ENCODE results near the gene CHADL. TPM values are rescaled to one million over a fixed set of nuclear protein-coding genes. Genes with fewer than 3 reads are reported as not detected.

Gene CHADL
- polyA plus RNA-seq, 1 of the 3 experiments (the other 2 are of a cell fraction) = 0.03 TPM

DNA sequence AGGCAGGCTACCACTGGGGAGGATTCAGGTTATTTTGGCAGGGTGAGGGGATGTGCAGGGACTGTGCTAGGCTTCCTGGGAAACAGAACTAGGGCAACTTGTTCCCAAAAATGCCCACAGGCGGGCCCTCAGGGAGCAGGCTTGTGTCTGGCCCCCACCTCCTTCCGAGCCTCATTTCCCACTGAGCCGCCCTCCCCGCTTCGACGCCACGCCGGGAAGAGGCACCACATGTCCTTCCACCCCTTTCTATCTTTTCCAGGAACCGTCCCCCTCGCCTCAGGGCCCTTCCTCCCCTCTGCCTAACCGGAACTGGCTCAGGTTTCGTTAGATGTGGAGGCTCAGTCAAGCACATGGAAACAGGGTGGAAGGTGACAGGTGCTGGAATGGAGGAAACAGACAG lies 9.4 kb upstream of the CHADL start:
- Histone ChIP-seq H2AFZ (ENCODE audit: low read depth) (no peak overlapping the region), H3K4me2 (no peak overlapping the region), H3K4me3 (ENCODE audit: low read depth in 2 of 2, low read length in 1 of 2) (no peak overlapping the region), H3K36me3 (replicated peaks in 1 of 2; ENCODE audit: control insufficient read depth in 1 of 2, insufficient read depth in 2 of 2, low read length in 1 of 2) (peaks cover 0 to 36% of the 10 kb centered on the region in 2 experiments), H3K9ac (no peak overlapping the region), H3K9me3 (no peaks in the 10 kb centered on the region), H3K27me3 (ENCODE audit: insufficient read depth) (no peaks in the 10 kb centered on the region), H4K20me1 (ENCODE audit: insufficient read depth) (no peaks in the 10 kb centered on the region), H3K9me2 (no peaks in the 10 kb centered on the region), H3K4me1 (ENCODE audit: control insufficient read depth in 1 of 2, insufficient read depth in 2 of 2, low read depth in 1 of 2, low read length in 1 of 2) (no peaks in the 10 kb centered on the region), H3K79me2 (ENCODE audit: insufficient read depth) (no peaks in the 10 kb centered on the region), H3K27ac (ENCODE audit: low read depth in 2 of 2, low read length in 1 of 2) (no peak overlapping the region), H3F3A (replicated peaks; ENCODE audit: insufficient read depth) (no peaks in the 10 kb centered on the region)
- ChIA-PET POLR2A (no interaction called here), CTCF (no interaction called here)
- TF ChIP-seq RFX5 (IDR thresholded peaks at IDR 0.05; ENCODE audit: low read length) (no peak), GATA2 (CRISPR knock-in tag; IDR thresholded peaks at IDR 0.05) (no peak), IRF3 (IDR thresholded peaks at IDR 0.05; ENCODE audit: low read depth, low read length) (no peak), YY1 (IDR thresholded peaks at IDR 0.05; ENCODE audit: low read depth) (no peak), CHD2 (IDR thresholded peaks at IDR 0.05; ENCODE audit: low read length, partially characterized antibody) (no peak), JUND (IDR thresholded peaks at IDR 0.05) (no peak), FOSL2 (IDR thresholded peaks at IDR 0.05; ENCODE audit: borderline replicate concordance, low read depth) (no peak), TCF12 (IDR thresholded peaks at IDR 0.05) (no peak), RAD21 (IDR thresholded peaks at IDR 0.05; ENCODE audit: low read length) (no peak), NRF1 (IDR thresholded peaks at IDR 0.05; ENCODE audit: low read depth, low read length) (no peak), TEAD4 (IDR thresholded peaks at IDR 0.05; ENCODE audit: borderline replicate concordance, insufficient read depth) (no peak), MAX (IDR thresholded peaks at IDR 0.05; ENCODE audit: low read depth) (no peak), FOXM1 (IDR thresholded peaks at IDR 0.05; ENCODE audit: low read depth) (no peak), MXI1 (IDR thresholded peaks at IDR 0.05; ENCODE audit: low read depth, low read length) (no peak)
- TF ChIP-seq, protein P1, sequence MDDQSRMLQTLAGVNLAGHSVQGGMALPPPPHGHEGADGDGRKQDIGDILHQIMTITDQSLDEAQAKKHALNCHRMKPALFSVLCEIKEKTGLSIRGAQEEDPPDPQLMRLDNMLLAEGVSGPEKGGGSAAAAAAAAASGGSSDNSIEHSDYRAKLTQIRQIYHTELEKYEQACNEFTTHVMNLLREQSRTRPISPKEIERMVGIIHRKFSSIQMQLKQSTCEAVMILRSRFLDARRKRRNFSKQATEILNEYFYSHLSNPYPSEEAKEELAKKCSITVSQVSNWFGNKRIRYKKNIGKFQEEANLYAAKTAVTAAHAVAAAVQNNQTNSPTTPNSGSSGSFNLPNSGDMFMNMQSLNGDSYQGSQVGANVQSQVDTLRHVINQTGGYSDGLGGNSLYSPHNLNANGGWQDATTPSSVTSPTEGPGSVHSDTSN (IDR thresholded peaks at IDR 0.05) = no peak
- TF ChIP-seq, protein P2, sequence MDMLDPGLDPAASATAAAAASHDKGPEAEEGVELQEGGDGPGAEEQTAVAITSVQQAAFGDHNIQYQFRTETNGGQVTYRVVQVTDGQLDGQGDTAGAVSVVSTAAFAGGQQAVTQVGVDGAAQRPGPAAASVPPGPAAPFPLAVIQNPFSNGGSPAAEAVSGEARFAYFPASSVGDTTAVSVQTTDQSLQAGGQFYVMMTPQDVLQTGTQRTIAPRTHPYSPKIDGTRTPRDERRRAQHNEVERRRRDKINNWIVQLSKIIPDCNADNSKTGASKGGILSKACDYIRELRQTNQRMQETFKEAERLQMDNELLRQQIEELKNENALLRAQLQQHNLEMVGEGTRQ (IDR thresholded peaks at IDR 0.05; ENCODE audit: borderline replicate concordance, low read depth, low read length) = no peak
- TF ChIP-seq, protein P3, sequence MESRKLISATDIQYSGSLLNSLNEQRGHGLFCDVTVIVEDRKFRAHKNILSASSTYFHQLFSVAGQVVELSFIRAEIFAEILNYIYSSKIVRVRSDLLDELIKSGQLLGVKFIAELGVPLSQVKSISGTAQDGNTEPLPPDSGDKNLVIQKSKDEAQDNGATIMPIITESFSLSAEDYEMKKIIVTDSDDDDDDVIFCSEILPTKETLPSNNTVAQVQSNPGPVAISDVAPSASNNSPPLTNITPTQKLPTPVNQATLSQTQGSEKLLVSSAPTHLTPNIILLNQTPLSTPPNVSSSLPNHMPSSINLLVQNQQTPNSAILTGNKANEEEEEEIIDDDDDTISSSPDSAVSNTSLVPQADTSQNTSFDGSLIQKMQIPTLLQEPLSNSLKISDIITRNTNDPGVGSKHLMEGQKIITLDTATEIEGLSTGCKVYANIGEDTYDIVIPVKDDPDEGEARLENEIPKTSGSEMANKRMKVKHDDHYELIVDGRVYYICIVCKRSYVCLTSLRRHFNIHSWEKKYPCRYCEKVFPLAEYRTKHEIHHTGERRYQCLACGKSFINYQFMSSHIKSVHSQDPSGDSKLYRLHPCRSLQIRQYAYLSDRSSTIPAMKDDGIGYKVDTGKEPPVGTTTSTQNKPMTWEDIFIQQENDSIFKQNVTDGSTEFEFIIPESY (IDR thresholded peaks at IDR 0.05; ENCODE audit: borderline replicate concordance, low read depth) = no peak
- TF ChIP-seq, protein P4, sequence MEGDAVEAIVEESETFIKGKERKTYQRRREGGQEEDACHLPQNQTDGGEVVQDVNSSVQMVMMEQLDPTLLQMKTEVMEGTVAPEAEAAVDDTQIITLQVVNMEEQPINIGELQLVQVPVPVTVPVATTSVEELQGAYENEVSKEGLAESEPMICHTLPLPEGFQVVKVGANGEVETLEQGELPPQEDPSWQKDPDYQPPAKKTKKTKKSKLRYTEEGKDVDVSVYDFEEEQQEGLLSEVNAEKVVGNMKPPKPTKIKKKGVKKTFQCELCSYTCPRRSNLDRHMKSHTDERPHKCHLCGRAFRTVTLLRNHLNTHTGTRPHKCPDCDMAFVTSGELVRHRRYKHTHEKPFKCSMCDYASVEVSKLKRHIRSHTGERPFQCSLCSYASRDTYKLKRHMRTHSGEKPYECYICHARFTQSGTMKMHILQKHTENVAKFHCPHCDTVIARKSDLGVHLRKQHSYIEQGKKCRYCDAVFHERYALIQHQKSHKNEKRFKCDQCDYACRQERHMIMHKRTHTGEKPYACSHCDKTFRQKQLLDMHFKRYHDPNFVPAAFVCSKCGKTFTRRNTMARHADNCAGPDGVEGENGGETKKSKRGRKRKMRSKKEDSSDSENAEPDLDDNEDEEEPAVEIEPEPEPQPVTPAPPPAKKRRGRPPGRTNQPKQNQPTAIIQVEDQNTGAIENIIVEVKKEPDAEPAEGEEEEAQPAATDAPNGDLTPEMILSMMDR (IDR thresholded peaks at IDR 0.05) = no peak
- TF ChIP-seq, protein P5, sequence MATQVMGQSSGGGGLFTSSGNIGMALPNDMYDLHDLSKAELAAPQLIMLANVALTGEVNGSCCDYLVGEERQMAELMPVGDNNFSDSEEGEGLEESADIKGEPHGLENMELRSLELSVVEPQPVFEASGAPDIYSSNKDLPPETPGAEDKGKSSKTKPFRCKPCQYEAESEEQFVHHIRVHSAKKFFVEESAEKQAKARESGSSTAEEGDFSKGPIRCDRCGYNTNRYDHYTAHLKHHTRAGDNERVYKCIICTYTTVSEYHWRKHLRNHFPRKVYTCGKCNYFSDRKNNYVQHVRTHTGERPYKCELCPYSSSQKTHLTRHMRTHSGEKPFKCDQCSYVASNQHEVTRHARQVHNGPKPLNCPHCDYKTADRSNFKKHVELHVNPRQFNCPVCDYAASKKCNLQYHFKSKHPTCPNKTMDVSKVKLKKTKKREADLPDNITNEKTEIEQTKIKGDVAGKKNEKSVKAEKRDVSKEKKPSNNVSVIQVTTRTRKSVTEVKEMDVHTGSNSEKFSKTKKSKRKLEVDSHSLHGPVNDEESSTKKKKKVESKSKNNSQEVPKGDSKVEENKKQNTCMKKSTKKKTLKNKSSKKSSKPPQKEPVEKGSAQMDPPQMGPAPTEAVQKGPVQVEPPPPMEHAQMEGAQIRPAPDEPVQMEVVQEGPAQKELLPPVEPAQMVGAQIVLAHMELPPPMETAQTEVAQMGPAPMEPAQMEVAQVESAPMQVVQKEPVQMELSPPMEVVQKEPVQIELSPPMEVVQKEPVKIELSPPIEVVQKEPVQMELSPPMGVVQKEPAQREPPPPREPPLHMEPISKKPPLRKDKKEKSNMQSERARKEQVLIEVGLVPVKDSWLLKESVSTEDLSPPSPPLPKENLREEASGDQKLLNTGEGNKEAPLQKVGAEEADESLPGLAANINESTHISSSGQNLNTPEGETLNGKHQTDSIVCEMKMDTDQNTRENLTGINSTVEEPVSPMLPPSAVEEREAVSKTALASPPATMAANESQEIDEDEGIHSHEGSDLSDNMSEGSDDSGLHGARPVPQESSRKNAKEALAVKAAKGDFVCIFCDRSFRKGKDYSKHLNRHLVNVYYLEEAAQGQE (IDR thresholded peaks at IDR 0.05; ENCODE audit: low read depth, low read length) = no peak
- 92% methylated on average over 12 of the region's 12 CpGs for WGBS (ENCODE audit: low lambda C conversion rate)
- no peak for DNase-seq

All from SK-N-SH (cell line).